Suprapubic skin (tissue), 4 donors: ENCODE data around the gene PLEKHG3.

Source experiments
- CTCF ChIP-seq, 2 donors: fragments of 200-600 bp in 1 of 2; fragments of 450-650 bp in 1 of 2; sonication (generic) in 1 of 2; IDR thresholded peaks; one replicate each; pipeline ENCODE4 v1.5.1; 2016 to 2019; ENCODE audit warnings: antibody characterized with exemption in 2 of 2, mild to moderate bottlenecking in 1 of 2, moderate library complexity in 1 of 2
- POLR2A ChIP-seq, 2 donors: fragments of 450-650 bp; IDR thresholded peaks; one replicate each; pipeline ENCODE4 v1.6.1; 2017; ENCODE audit warnings: antibody characterized with exemption in 2 of 2, mild to moderate bottlenecking in 2 of 2, moderate library complexity in 2 of 2
- POLR2AphosphoS5 ChIP-seq, 3 donors: sonication (generic); formaldehyde crosslinking; IDR thresholded peaks; one replicate each; pipeline ENCODE4 v1.6.1; 2017; ENCODE audit warnings: antibody characterized with exemption in 3 of 3

GRCh38 chr14:64790478-64790877, 86.3 kb downstream of the PLEKHG3 start:
- TF ChIP-seq CTCF (IDR thresholded peaks at IDR 0.05) (no peak), POLR2AphosphoS5 (IDR thresholded peaks at IDR 0.05) (no peak), POLR2A (IDR thresholded peaks at IDR 0.05) (no peak)
